NCI-H146 (cell line): ENCODE measurements around the gene MYLK.
"Not testable (repeated sequence)": the region's sequence is repeated elsewhere in the genome, so short reads cannot be mapped to it uniquely, and the experiment has no call there.

Source experiments
- DNase-seq: peaks from one replicate; lab custom pipeline; 2025; lab: John Stamatoyannopoulos, UW

MYLK gene

GRCh38 chr3:123884203-123884831 is at the start of gene MYLK:
Gene MYLK (minus strand): TSS chr3:123884332. CDS start chr3:123793841, 90,491 bp downstream.
- DNase-seq, result peak; percentile 99

- DNase-seq, result no peak
These were observed 46.3 kb upstream of the MYLK start for GRCh38 chr3:123930445-123930844.

GRCh38 chr3:123929325-123929724 is 45.2 kb upstream of the MYLK start:
- no peak for DNase-seq

GRCh38 chr3:123926396-123926795 is 42.3 kb upstream of the MYLK start:
- DNase-seq, result no peak

- DNase-seq, result no peak
These were observed 36.7 kb upstream of the MYLK start for GRCh38 chr3:123920868-123921267.

GRCh38 chr3:123920383-123920782 is 36.3 kb upstream of the MYLK start:
- DNase-seq, result no peak

- no peak for DNase-seq
These were observed 35.2 kb upstream of the MYLK start for GRCh38 chr3:123919353-123919752.

- no peak for DNase-seq
These were observed 30.7 kb upstream of the MYLK start for GRCh38 chr3:123914829-123915228.

GRCh38 chr3:123909785-123910184 is 25.7 kb upstream of the MYLK start:
- no peak for DNase-seq

- DNase-seq, result no peak
These were observed 23.6 kb upstream of the MYLK start for GRCh38 chr3:123907720-123908119.

GRCh38 chr3:123899300-123899865 is 15.3 kb upstream of the MYLK start:
- DNase-seq, result no peak

GRCh38 chr3:123893012-123893411 is 8.9 kb upstream of the MYLK start:
- no peak for DNase-seq

GRCh38 chr3:123892195-123892594 is 8.1 kb upstream of the MYLK start:
- no peak for DNase-seq

- not testable (repeated sequence) for DNase-seq
These were observed 6.9 kb upstream of the MYLK start for GRCh38 chr3:123890991-123891390.

GRCh38 chr3:123890162-123890561 is 6.0 kb upstream of the MYLK start:
- DNase-seq, result not testable (repeated sequence)

- no peak for DNase-seq
These were observed 861 bp upstream of the MYLK start for GRCh38 chr3:123884993-123885392.

GRCh38 chr3:123883701-123884202 is 380 bp downstream of the MYLK start:
- no peak for DNase-seq

- peak; percentile 51 for DNase-seq
These were observed 1.0 kb downstream of the MYLK start for GRCh38 chr3:123883111-123883510.

GRCh38 chr3:123881771-123882170 is 2.4 kb downstream of the MYLK start:
- DNase-seq, result peak; percentile 87

- peak; percentile 94 for DNase-seq
These were observed 3.1 kb downstream of the MYLK start for GRCh38 chr3:123880998-123881561.

GRCh38 chr3:123878807-123879206 is 5.3 kb downstream of the MYLK start:
- DNase-seq, result no peak

- DNase-seq, result no peak
These were observed 6.2 kb downstream of the MYLK start for GRCh38 chr3:123877965-123878364.

GRCh38 chr3:123877466-123877865 is 6.7 kb downstream of the MYLK start:
- DNase-seq, result no peak

- no peak for DNase-seq
These were observed 7.3 kb downstream of the MYLK start for GRCh38 chr3:123876858-123877257.
